Breast epithelium (tissue), 3 donors: ENCODE measurements around the gene CDYL.

Experiments used
- CTCF ChIP-seq, 3 donors: fragments of 450-650 bp; IDR thresholded peaks; one replicate each; pipeline ENCODE4 v1.5.1; 2016 to 2017; ENCODE audit warnings: antibody characterized with exemption in 3 of 3, mild to moderate bottlenecking in 3 of 3, moderate library complexity in 3 of 3
- POLR2A ChIP-seq: fragments of 450-650 bp; IDR thresholded peaks from one replicate; pipeline ENCODE4 v1.6.1; 2016; ENCODE audit warnings: antibody characterized with exemption, mild to moderate bottlenecking, moderate library complexity
- POLR2AphosphoS5 ChIP-seq, 3 donors: sonication (generic); formaldehyde crosslinking; IDR thresholded peaks; one replicate each; pipeline ENCODE4 v1.6.1; 2017; ENCODE audit warnings: antibody characterized with exemption in 3 of 3

- TF ChIP-seq POLR2A (no peak), CTCF (IDR thresholded peaks at IDR 0.05) (no peak), POLR2AphosphoS5 (IDR thresholded peaks at IDR 0.05) (no peak)
Measured at GRCh38 chr6:4858194-4859015, 82.2 kb downstream of the CDYL start.
